HG02623 (cell line): Measurements from ENCODE around the gene RPL10.
A peak's percentile ranks its signal among the peaks of the same experiment; 100 is the strongest.
"Not testable (repeated sequence)": the region's sequence is repeated elsewhere in the genome, so short reads cannot be mapped to it uniquely, and the experiment has no call there.

Experiments
- ATAC-seq: cut with Tn5 transposase; IDR thresholded peaks from one replicate; pipeline ENCODE4 v1.9.1; 2021; ENCODE audit warnings: moderate library complexity; ENCODE audit not compliant: unreplicated experiment

Gene RPL10

DNA sequence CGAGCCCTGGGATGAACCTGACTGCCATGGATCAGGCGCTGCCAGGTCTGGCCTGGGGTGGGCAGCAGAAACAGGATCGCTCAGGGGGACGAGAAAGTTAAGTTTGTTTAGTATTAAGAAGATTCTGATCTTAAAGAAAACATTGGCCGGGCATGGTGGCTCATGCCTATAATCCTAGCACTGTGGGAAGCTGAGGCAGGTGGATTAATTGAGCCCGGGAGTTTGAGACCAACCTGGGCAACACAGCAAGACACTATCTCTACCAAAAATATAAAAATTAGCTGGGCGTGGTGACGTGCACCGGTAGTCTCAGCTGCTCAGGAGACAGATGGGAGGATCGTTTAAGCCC is 23.0 kb upstream of the RPL10 start:
- ATAC-seq, result no peak

DNA sequence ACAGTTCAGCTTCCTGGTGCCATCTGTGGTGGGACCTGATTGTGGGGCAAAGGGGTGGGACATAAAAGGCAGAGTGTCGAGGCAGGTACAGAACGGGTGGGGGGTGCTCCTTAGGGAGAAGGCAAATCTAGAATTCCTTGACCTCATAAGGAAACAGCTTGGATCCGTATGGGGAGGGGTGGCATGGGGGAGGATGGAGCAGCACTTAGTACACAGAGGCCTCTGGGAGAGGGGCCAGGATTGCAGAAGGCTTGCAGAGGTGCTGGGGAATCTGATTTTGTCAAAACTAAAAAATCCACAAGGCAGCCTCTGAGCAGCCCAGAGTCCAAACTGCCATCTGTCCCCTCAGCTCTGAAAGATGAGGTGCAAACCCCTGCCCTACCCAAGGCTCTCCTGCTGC is 21.4 kb upstream of the RPL10 start:
- no peak for ATAC-seq

DNA sequence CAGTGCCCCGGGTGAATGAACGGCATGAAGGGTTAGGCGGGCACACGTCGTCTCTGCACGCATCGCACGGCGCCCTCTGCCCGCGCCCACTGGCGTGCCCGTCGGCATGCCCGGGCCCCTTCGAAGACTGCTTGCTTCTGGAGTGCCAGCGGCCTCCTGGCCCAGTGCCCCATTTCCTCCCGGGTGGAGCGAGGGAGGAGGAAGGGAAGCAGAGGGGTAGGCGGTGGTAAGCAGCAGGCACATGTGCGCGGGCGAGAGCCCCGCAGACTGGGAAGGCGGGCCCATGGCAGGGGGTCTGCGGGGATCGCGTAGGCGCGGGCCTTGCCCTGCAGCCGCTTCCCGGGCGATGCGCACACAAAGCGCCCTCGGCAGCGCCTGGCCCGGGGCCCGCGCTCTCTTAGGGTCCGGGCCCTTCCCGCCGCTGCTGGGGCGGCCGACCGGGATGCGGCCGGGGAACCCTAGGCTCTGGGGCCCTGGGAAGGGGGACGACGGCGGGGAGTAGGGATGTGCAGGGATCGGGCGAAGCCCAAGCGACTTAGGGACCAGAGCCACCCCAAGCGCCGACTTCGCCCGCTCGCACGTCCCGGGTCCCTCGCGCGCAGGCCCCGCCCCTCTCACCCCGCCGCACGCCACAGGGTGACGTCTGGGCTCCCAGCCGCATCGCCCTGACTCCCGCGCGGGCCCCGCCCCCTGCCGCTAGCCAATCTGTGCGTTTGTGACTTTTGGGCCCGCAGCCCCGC is 19.9 kb upstream of the RPL10 start:
- no peak for ATAC-seq

DNA sequence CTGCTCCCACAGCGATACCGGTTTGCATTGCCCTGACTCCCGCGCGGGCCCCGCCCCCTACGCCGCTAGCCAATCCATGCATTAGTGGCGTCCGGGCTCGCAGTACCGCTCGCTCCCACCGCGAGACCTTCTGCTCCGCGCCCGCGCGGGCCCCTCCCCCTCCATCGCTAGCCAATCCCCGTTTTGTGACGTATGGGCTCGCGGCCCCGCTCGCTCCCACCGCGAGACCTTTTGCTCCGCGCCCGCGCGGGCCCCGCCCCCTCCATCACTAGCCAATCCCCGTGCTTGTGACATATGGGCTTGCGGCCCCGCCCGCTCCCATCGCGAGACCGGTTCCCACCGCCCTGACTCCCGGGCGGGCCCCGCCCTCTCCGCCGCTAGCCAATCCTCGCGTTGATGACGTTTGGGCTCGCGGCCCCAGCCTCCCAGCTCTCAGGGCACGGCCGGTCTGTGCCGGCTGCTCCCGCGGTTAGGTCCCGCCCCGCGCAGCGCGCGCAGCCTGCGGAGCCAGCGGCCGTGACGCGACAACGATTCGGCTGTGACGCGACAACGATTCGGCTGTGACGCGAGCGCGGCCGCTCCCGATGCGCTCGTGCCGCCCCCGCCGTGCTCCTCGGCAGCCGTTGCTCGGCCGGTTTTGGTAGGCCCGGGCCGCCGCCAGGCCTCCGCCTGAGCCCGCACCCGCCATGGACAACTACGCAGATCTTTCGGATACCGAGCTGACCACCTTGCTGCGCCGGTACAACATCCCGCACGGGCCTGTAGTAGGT is 19.2 kb upstream of the RPL10 start, which contains the start of gene EMD:
Gene EMD (plus strand): TSS at position 497 of the 770 bp plus-strand sequence. CDS start 190 bp downstream, at position 687.
- peak; percentile 82 for ATAC-seq

DNA sequence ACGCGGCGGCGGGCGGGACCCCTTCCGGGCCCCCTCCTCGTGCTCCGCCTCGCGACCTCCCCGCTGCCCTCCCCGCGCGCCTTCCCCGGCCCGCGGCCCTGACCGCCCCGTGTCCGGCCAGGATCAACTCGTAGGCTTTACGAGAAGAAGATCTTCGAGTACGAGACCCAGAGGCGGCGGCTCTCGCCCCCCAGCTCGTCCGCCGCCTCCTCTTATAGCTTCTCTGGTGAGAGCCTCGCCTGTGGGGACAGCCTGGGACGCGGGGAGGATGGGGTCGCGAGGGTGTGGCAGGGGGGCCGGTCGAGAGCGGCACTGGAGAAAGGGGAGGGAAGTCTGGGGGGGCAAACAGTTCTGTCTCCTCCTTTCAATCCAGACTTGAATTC is 18.6 kb upstream of the RPL10 start:
- no peak for ATAC-seq

DNA sequence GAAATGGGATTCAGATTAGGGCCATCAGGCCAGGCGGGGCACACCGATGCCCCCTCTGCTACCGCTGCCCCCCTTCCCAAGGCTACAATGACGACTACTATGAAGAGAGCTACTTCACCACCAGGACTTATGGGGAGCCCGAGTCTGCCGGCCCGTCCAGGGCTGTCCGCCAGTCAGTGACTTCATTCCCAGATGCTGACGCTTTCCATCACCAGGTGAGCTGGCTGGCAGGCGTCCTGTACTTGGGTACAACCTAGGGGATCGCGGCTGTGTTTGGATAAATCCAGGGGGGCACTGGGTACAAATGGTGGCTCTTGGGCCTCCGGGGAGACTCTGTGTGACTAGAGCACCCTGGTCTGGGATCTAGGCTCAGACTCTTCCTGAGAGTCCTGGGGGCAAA is 18.0 kb upstream of the RPL10 start:
- no peak for ATAC-seq

DNA sequence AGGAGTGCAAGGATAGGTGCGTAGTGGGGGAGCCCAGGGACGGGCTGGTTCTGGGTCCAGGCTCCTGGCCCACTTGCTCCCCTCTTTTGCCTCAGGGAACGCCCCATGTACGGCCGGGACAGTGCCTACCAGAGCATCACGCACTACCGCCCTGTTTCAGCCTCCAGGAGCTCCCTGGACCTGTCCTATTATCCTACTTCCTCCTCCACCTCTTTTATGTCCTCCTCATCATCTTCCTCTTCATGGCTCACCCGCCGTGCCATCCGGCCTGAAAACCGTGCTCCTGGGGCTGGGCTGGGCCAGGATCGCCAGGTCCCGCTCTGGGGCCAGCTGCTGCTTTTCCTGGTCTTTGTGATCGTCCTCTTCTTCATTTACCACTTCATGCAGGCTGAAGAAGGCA is 17.4 kb upstream of the RPL10 start:
- ATAC-seq, result no peak

DNA sequence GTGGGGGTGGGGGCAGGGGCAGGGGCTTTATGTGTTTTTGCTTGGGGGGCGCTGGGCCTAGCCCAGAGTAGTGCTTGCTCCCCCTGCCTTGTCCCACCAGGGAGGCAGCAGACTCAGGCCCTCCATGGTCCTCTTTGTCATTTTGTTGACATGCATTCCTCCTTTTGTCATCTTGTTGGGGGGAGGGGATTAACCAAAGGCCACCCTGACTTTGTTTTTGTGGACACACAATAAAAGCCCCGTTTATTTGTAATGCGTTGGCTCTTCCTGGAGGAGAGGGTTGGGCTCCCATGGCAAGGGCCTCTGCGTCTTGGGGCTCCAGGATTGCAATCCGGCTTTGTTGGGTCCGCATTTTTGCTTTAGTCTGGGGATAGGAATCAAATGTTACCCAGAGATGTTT is 16.9 kb upstream of the RPL10 start:
- ATAC-seq, result no peak

DNA sequence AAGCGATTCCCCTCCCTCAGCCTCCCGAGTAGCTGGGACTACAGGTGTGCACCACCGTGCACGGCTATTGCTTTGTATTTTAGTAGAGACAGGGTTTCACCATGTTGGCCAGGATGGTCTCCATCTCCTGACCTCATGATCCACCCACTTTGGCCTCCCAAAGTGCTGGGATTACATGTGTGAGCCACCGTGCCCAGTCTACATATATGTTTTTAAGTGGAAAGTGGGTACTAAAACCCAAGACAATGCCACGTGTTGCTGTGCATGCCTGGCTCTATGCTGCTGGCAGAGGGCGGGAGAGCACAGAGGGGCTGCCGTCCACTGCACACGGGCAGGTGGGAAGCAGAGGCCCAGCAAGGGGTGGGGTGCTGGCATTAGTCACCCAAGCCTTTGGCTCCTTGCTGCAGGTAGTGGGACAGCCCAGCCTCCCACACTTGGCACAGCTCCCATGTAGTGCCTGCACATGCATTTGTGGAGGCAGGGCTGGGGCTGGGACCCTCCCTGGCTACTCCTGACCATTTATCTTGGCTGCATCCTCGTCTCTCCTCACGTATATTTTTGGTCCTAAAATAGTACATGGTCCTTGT is 15.6 kb upstream of the RPL10 start:
- ATAC-seq, result no peak

DNA sequence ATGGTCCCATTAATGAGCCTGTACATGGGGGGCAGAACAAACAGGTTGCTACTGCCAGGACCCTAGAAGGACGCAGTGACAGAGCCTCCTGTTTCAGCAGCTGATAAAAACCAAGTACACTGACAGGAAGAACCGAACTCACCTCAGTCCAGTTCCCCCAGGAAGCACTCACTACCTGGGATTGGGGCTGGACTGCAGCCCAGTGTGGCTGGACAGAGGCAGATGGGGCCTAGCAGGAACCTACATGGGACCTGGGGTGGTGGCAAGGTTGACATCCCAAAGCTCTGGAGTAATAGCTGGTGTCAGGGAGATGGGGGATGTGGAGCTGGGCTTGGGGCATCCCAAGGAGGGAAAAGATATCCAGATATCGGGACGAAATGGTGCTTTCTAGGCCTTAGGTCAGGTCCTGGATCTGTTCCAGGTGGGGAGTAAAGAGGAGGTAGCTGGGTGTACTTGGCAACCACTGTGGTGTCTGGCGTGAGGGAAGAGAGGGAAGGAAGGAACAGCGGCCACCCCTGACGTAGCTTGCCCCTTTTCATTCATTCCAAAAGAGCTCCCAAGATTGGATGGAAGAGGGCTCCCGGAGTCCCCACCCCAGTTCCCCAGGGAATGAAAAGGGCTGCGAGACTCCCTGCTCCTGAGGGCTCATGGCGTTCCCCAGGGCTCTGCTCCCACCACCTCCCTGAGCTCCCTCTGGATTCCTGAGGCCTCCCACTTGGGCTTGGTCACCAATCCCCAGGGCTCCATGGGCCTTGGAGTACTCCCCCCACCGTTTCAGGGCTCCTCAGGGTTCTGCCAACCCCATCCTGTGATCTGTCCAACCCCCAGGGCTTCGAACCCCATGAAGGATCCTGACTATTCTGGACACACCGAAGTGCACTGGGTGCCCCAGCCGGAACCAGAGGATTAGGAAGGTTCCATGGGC is 14.6 kb upstream of the RPL10 start:
- ATAC-seq, result no peak

DNA sequence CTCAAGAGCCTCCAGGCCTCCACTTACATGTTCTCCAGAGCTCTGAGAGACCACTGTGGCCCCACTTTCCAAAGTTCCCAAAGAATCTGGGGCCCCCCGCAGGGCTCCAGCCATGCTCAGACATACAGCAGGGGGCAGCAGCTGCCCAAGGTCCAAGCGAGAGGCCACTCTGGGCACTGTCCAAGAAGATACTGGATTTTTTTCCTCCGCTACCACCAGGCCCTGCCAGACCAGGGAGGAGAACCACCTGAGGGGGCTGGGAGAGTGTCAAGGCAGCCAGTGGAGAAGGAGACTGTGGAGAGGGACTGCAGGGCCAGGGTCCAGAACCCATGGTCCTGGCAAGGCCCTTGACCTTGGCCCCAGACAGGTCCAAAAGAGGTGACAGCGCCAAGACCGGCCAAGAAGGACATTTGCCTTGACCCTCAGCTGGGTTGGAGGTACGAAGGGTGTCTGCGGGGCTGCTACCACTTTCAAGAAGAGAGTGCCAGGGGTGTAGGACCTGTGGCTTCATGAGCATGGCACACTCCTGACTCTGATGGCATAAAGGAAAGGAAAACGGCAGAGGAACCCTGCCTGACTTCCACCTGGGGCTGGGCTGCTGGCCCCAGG is 13.8 kb upstream of the RPL10 start:
- no peak for ATAC-seq

DNA sequence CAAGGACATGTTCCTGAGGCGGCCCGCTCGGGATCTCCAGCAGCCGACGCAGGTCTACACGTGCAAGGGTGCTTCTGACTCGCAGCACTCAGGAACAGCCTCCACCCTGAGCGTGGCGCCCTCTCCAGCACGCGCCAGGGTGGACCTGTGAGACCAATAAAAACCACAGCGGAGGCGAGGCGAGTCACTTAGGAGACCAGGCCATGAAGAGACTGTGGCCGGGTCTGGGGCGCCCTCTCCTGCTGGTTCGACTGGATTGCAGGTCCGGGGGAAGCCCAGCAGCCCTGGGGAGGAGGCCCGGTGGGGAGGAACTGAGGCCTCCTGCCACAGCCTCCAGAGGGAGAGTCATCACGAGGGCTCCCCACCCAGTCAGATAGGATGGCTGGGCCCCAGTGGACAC is 10.1 kb upstream of the RPL10 start:
- peak; percentile 24 for ATAC-seq

DNA sequence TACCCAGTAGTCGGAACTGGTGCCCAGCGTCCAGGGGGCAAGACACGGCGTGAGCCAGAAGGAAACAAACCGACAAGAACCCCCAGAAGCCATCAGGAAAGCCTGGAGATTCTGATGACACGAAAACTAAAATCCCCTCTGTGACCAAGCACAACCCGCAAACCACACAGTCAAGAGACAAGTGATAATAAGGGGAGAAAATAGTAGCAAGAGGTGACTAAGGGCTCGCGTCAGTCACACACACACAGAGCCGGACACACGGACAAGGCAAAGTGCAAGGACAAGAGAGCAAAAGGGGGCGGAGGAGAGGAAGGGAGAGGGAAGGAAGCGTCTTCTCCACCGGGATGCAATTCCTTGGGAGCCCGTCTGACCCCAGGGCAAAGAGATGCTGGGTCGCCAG is 9.5 kb upstream of the RPL10 start:
- ATAC-seq, result not testable (repeated sequence)

DNA sequence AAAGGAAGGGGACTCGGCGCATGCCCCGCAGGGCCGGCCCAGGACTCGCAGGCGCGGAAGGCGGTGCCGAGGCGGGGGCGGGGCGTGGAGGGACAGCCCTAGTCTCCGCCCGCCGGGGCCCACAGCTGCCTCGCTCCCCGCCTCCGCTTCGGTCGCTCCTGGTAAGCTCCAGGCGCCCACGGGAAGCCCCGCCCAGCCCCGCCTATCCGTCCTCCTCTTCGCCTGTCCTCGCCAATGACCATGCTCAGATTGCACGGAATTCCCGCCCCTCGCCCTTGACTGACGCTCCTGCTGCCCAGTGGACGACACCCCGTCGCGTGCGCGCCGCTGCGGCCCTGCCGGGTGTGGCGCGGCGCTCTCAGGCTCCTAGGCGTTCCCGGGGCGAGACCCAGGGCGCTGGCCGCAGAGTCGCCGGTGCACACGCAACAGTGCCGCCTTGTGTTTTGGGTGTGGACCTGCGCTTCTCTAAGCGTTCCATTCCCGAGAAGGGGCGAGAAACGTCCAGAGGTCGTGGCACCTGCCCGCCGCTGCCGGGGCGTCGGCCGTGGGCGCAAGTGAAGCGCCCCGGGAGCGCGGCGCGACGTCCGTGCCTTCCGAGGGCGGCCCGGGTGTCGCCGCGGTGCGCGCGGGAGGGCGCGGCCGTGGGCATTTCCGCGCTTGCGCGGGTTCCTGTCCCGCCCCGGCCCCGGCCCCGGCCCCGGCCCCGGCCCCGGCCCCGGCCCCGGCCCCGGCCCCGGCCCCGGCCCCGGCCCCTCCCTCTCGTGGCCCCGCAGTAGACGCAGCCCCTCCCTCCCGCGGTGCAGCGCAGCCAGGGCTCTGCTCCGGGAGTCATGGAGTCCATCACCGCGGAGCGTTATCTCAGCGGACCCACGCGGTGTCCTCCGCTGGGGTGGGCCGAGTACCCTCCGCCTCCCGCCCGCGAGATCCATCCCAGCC is 8.1 kb upstream of the RPL10 start:
- ATAC-seq, result peak; percentile 72

DNA sequence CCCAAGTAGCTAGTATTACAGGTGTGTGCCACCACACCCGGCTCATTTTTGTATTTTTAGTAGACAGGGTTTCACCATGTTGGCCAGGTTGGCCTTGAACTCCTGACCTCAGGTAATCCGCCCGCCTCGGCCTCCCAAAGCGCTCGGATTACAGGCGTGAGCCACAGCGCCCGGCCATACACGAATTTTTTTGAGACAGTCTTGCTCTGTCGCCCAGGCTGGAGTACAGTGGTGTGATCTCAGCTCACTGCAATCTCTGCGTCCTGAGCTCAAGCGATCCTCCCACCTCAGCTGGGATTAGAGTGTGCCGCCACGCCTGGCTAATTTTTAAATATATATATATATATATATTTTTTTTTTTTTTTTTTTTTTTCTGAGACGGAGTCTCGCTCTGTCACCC is 1.8 kb upstream of the RPL10 start:
- ATAC-seq, result not testable (repeated sequence)

DNA sequence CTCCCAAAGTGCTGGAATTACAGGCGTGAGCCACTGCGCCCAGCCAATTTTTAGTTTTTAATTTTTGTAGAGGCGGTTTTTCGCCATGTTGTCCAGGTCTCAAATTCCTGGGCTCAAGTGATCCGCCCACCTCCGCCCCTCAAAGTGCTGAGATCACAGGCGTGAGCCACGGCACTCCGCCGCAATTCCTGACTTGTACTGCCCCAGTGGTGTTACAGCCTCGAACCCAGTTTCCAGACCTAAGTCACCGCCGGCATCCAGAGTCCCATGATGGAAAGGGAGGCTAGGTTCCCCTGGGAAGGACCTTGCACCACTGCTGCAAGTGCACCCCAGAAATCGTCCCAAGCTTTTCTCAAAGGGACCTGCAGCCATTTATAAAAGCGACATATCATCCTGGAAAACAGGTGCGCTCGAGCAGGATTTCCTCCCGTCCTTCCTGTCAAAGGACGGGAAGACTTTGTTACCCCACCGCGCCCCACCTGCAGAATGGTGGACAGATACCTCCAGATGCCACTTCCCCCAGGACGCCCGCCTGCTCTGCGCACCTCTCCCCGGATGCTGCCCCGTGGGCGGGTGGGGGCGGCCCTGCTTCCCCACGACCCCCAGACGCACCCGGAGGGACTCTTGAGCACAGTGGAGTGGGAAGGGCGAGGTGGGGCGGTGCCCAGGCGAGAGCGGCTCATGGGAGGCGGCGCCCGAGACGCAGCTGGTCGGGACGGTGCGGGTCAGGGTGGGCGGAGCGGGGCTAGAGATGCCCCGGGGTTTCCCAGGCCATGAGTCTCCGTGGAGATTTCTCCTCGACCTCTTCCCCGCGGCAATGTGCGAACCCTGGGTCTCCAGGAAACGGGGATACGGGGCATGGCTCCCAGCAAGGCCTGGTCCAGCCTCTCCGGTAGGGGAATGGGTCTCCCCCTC is 947 bp upstream of the RPL10 start:
- peak; percentile 58 for ATAC-seq

DNA sequence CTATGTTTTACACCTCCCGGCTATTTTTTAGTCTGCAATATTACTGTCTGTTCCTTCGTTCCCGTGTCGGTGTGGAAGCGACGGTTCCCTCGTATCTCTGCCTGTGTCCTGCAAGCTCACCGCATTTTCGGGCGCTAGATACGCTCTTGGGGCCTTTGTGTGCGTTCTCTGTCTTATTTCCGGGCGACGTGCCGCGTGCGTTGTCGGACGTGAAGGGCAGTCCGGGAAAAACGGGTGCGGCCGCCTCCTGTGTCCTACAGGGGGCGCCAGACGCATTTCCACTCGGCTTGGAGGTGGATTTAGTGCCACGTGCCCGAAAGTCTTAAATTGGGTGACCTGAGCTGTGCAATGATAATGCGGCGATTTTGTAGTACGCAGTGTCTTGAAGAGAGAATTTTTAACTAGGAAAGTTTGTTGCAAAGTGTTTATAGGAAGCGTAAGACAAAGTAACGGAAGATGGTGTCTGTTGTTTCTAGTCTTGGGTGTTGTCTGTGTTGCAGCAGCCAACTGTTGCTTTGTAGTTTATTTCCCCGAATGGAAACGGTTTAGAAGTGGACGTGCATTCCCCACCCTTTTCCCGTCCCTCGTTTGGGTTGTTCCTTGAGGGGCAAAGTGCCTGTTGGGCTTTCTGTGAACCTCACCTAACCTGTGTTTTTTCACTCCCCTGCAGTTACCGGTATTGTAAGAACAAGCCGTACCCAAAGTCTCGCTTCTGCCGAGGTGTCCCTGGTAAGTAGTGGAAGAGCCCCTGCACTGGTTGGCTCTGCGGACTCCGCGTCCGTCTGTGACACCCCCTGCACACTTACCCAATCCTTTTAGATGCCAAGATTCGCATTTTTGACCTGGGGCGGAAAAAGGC is 720 bp downstream of the RPL10 start:
- ATAC-seq, result no peak
